GM18858 (cell line): Measurements from ENCODE around the gene ABLIM3.
"Not testable (repeated sequence)": the region's sequence is repeated elsewhere in the genome, so short reads cannot be mapped to it uniquely, and the experiment has no call there.

Experiments used
- ATAC-seq: cut with Tn5 transposase; IDR thresholded peaks from one replicate; pipeline ENCODE4 v1.9.1; 2021; ENCODE audit not compliant: unreplicated experiment

The ABLIM3 gene

GRCh38 chr5:149251546-149251945 lies 110.3 kb downstream of the ABLIM3 start:
- ATAC-seq = no peak

DNA sequence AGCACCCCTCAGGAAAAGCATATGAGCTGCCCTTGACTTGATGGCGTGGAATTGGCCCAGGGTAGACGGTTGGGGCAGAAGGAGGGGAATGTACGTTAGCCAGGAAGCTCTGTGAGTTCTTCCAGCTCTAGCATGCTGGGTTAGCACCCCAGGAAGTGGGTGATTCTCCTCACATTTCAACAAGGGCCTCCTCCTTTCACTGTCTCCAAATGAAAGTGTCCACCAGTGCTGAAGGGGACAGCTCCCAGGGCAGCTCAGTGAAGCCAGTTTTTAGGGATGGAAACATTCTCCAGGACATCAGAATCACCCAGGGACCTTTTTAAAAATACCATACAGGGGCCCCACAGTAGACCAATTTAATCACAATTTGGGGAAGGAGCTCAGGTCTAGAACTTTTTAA lies 113.2 kb downstream of the ABLIM3 start:
- ATAC-seq = no peak

- no peak for ATAC-seq
Measured at GRCh38 chr5:149256451-149256850, 115.2 kb downstream of the ABLIM3 start.

- no peak for ATAC-seq
Measured at GRCh38 chr5:149257131-149257530, 115.8 kb downstream of the ABLIM3 start.

DNA sequence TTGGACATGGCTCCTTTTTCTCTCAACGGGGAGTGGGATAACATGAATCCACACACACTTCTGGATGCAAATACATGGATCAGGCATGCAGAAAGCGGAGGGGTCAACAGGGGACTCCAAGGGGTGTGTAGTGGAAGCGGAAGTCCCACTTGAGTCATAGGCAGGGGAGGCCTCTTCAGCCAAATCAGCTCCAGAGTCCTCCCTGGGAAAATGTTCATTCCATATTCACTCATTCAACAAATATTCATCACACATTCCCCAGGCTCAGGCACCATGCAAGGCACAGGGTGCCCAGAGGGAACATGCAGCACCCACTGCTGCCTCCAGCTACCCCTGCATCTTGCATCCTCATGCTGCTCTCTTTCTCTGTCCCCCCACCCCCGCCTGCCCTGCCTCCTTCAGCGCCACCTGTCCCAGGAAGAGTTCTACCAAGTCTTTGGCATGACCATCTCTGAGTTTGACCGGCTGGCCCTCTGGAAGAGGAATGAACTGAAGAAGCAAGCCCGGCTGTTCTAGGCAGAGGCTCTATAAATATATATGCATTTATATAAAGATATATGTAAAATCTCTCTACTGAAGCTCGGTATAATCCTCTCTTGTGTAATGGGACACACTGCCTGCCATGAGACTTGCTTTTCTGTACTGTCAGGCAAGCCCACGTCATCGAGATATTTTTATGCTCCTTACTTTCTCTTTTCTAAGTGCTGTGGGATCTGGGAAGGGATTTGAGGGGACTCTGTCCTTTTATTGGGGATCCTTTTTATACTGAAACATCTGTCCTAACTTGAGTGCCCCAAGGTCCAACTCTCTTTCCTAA lies 116.8 kb downstream of the ABLIM3 start:
- ATAC-seq = no peak

GRCh38 chr5:149260761-149261160 lies 119.5 kb downstream of the ABLIM3 start:
- ATAC-seq = no peak

GRCh38 chr5:149261246-149261645 lies 120.0 kb downstream of the ABLIM3 start:
- no peak for ATAC-seq

DNA sequence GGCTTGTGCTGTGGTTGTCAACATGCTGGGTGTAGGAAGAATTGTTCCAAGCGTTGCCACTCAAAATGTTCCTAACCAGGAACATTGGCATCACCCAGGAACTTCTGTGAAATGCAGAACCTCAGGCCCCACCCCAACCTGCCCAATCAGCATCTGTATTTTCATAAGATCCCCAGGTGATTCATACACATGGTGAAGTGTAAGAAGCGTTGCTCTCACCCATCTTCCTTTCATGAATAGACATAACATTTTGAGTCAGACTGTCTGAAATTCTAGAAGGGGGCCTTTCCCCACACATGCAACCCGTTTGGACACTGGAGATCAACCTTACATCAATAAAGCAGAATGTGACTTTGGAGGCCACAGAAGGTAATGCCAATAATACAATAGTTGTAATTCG lies 121.0 kb downstream of the ABLIM3 start:
- no peak for ATAC-seq

DNA sequence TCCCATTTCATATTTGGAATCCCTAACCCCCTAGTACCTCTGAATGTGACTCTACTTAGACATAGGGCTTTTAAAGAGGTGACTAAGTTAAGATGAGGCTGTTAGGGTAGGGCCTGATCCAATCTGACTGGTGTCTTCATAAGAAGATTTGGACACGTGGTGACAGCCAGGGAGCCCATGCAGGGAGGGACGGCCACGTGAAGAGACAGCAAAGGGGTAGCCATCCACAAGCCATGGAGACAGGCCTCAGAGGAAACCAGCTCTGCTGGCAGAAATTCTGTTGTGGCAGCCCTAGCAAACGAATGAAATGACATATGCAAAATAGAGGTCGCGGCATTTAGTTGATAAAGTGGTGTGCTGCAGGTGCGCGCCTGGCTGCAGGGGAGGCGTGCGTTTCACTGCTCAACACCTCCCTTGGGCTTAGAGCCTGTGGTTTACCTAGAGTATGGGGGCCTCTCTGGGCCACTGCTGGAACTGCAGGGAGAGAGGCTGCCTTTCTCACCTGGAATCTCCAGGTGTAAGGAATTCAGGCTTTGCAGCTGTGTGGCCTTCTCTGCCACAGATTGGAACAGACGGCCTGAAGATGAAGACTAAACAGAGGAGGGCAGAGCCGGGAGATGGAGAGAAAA lies 123.3 kb downstream of the ABLIM3 start:
- ATAC-seq = peak; percentile 70

- ATAC-seq = no peak
Measured at GRCh38 chr5:149265068-149265465, 123.8 kb downstream of the ABLIM3 start.

GRCh38 chr5:149265597-149265996 lies 124.3 kb downstream of the ABLIM3 start:
- ATAC-seq = no peak

GRCh38 chr5:149267241-149267973 lies 126.1 kb downstream of the ABLIM3 start:
- ATAC-seq = no peak

GRCh38 chr5:149268928-149269557 lies 127.8 kb downstream of the ABLIM3 start:
- ATAC-seq = peak; percentile 55

GRCh38 chr5:149271195-149271715 lies 130.0 kb downstream of the ABLIM3 start:
- ATAC-seq = no peak

GRCh38 chr5:149271716-149272563 lies 130.6 kb downstream of the ABLIM3 start, which contains the start of gene AFAP1L1:
TSS of gene AFAP1L1 (plus strand) at chr5:149271859. CDS start at chr5:149271969, 110 bp downstream.
- no peak for ATAC-seq

DNA sequence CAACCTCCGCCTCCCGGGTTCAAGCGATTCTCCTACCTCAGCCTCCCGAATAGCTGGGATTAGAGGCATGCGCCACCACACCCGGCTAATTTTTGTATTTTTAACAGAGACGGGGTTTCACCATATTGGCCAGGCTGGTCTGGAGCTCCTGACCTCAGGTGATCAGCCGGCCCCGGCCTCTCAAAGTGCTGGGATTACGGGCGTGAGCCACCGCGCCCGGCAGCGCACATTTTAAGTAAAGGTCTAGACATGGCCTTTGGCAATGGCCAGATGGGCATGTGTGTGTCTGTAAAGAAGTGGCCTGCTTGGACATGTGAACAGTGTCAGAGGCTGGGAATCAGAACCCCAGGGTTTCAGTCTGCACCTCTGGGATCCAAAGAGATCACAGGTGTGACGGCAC lies 131.5 kb downstream of the ABLIM3 start:
- ATAC-seq = not testable (repeated sequence)

DNA sequence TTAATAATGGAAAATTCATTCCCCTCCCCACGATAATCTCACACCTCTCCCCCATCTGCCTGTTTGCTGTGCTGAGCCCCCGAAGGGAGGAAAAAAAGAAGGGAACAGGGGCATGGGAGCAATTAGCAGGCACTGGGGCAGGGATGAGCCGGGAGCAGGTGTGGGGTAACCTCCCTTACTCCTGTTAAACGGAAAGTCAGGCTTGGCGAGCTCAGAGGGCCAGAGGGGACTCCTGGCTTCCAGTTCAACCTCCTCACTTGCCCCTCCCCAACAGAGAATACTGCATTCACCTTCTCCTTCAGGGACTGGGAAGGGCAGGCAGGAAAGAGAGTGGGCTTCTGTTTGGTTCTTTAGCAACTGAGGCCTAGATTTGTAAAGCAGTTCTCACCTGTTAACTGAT lies 131.9 kb downstream of the ABLIM3 start:
- ATAC-seq = no peak

DNA sequence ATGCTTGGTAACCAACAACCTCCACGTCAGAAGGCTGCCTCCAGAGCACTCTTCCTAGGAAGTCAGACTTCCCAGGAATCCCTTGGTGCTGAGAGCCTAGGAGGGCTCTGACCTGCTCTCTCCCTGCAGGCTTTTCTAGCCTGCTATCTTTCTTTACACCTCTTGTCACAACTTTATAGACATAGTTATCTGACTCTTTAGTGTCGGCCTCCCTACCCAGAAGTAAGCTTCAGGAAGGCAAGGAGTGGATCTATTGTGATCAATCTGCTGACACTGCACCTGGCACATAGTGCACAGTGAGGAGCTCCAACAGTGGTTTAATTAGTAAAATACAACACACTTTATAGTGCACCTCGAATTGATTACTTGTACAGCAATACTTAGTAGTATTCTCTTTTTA lies 132.7 kb downstream of the ABLIM3 start:
- ATAC-seq = no peak

- no peak for ATAC-seq
Measured at GRCh38 chr5:149274939-149275338, 133.6 kb downstream of the ABLIM3 start.

DNA sequence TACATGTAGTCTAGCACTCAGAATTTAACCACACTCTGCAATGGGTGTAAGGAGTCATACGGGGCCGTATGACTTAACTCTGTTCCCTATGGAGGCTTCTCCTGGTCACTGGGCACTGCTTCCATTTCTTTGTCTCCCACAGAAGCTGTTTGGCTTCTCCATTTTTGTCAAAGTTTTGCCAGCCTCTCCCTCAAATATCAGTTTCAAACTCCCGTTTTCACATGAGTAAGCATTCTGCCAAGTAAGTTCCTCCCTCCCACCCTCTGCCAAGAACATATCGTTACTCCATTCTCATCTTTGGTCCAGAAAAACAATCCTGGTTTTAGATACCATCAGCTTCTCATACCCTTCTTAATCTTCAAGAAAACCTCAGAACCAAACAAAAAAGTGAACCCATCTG lies 136.5 kb downstream of the ABLIM3 start:
- ATAC-seq = no peak
